Hematopoietic multipotent progenitor cell treated with erythropoietin and hydrocortisone succinate and interleukin-3 and kit ligand, for 6 days (in vitro differentiated cells): ENCODE measurements around the gene CARD6.
A peak's percentile ranks its signal among the peaks of the same experiment; 100 is the strongest.
"Not testable (repeated sequence)": the region's sequence is repeated elsewhere in the genome, so short reads cannot be mapped to it uniquely, and the experiment has no call there.

Source experiments
- DNase-seq: peaks from one replicate; pipeline ENCODE4 v3.0.0-alpha.2; 2015

CARD6 gene

DNA sequence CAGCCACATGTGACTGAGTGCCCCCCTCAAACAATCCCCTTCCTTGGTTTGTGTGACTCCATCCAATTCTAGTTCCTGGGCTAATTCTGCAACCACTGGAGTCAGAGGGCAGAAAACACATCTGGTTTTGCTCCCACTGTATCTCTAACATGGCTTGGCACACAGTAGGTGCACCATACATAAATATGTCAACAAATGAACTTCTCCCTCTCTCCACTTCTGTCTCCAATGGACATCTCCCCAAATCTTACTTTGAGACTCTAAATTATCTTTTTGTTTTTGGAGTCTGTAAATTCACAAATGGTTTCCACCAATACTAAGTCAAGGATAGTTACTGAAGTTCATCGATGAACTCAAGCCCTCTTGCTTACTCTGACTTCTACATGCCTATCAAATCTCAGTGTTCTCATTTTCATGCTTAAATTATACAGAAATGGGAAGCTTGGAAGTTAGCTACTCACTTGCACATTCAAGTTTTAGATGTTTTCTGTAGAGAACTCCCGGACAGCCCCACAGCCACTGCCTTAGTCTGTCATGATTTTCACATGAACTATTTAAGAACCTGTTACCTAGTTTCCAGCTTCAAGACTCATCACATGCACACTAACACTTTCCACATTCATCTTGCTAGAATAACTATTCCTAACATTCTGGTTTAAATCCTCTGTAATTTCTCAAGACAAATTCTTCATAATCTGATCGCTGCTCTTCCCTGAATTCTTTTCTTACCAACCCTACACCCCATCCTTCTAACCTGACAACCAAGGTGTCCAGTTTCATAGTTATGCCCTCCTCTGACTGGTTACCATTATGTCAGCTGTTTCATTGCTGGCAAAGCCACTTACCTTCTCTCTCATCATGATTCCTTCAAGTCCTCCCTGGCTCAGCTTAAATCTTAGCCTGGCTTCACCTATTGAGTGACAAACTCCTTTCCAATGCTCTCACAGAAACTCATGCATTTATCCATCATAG is 12.2 kb upstream of the CARD6 start:
- peak; percentile 30 for DNase-seq

DNA sequence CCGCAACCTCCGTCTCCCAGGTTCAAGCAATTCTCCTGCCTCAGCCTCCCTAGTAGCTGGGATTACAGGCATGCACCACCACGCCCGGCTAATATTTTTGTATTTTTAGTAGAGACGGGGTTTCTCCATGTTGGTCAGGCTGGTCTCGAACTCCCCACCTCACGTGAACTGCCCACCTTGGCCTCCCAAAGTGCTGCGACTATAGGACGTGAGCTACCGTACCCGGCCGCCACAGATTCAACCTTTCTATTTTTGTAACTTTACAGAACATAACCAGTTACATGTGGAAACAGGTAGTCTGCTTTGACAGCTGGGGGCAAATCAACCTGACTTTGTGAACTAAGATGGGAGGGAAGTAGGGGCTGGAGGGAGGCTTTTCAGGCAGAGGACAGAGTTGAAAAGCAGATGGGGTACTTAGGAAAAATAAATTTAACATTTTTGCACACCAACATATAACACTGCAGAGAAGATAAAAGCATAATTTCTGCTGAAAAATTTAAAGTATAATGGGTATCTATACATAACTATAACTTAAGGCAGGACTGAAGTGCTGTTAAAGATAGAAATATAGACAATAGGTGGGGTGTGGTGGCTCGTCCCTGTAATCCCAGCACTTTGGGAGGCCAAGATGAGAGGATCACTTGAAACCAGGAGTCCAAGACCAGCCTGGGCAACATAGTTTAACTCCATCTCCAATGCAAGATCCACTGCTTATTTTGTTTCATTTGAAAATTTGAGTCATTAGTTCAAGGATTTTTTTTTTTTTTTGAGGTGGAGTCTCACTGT is 11.2 kb upstream of the CARD6 start:
- DNase-seq: no peak

DNA sequence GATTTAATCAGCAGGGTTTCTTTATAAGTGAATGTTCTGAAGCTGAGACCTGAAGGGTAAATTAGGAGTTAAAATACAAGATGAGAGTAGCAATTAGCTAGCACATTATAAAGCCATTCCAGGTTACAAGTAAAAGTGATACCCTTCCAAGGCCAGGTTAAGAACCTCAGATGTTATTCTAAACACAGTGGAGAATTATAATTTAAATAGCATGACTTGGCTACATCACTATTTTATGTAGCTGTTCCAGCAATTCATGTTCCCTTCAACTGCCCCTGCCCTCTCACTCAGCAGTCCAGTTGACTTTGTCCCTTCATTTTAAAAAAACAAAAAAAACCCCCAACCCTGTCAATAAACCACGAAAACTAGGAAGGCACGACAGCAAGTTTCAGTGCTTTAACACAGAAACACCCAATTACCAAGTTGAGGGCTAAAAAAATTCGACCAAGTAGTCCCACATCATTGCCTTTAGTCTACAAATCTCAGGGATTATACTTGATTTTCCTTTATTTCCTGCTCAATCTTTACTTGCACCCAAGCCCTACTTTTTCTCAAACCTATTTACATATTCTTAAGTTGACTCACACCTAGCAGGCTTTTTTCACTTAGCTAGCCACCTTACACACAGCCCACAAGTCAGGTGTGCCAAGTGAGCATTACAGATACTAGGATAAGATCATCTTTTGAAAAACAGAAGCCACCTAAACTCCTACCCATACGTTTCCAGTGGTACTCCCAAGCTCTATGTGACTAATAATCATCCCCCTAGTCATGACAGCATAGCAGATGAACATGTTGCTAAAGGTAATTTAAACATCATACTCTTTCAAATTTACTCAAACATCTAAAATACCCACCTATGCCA is 9.6 kb upstream of the CARD6 start:
- no peak for DNase-seq

DNA sequence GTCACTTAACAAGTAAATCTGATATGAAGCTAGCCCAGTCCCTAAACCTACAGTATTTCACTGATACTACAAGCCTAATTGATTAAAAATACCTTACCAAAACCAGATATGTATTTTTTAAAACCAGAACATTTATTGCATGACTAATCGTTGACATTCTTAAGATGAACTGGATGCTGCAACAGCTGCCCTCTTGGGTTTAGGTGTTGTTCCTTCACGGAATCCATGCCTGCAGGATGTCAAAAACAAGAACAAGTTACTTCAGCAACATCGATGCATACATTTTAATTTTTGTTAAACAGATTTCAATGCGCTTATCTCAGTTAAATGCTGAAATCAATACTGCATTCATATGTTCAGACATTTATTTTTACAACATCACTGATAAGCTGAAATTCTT is 8.8 kb upstream of the CARD6 start:
- DNase-seq: no peak

DNA sequence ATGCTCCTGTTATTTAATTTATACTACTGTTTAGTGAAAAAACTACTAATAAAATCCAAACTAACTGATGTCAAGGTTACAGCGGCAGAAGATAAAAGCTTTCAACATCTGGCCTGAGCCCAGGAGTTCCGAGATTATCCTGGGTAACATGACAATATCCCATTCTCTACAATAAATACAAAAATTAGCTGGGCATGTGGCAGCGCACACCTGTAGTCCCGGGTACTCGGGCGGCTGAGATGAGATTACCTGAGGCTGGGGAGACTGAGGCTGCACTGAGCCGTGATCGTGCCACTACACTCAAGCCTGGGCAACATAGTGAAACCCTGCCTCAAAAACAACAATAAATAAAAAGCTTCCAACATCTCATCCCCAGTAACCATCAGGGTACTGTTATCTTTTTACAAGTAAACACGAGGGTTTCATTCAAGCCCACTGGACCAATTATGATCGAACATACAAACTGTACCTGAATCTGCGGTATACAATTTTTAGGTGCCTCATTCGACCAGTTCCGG is 7.4 kb upstream of the CARD6 start:
- no peak for DNase-seq

DNA sequence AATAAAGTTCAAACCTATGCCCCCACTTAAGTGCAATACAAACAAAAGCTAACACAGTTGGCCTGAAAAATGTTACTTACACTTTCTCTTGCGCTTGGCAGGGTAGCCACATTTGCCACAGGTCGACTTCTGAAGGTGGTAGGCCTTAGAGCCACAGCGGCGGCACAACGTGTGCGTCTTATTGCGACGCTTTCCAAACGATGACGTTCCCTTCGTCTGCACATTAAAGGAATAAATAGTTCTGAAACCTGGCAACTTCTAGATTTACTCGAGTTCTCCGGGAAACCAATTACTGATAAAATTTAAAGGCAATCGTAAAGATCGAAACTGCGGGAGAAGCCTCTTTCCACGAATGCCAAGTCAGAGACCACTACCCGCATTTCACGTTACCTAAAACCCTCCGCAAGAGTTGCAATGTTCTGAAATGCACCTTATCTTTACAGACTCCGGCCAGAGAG is 6.7 kb upstream of the CARD6 start:
- peak; percentile 64 for DNase-seq

DNA sequence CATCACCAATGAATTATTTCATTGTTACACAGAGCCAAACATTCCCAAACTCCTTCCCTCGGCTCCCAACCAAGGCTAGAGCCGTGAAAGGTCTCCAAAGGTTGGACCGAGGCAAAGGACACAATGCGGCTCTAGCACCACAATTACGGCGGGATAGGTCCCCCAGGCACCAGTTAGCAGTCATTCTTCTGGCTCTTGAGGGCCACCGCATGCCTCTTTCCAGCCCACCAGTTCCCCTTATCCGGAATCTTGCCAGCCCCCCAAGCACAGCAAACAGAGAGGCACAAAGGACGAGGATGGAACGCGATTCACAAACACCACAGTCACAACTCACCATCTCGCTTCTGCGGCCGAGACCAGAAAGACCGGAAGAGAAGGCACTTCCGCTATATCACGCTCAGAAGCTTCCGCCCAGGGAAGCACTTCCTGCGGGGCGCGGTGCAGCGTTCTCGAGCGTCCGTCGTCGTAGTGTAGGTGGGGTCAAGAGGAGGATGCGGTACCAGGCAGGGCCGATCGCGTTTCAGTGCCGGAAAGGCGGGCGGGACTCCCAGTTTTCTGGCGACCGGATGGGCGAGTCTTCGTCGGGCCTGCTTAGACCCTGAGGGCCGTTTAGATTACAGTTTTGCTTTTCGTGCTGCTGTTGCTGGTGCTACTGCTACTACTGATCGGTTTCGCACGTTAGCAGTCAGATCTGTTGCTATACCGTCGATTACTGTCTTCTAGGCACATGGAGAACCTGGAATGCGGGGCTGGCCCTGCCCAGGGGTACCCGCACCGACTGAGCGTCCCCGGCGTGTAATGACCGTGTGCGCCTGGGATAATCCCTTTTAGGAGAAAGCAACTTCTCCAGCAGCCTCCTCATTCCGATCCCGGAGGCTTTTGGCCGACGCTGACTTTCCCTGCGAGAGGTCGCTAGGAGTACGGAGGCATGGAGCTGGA is 6.0 kb upstream of the CARD6 start, which contains the start of gene RPL37:
Gene RPL37 (minus strand): TSS at position 374 of the 939 bp plus-strand sequence. CDS start 37 bp downstream, at position 337.
- peak; percentile 99 for DNase-seq

DNA sequence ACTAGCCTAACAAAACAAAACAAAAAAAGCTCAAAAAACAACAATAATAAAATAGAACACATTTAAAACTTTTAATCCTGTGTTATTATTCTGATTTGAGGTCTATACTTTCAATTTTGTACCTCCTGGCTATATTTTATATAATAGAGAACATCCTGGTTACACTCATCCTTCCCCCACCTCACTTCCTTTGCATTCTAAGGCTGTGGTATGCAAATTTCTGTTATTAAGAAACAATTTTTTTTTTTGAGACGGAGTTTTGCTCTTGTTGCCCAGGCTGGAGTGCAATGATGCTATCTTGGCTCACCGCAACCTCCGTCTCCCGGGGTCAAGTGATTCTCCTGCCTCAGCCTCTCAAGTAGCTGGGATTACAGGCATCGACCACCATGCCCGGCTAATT is 3.1 kb upstream of the CARD6 start:
- DNase-seq: no peak

DNA sequence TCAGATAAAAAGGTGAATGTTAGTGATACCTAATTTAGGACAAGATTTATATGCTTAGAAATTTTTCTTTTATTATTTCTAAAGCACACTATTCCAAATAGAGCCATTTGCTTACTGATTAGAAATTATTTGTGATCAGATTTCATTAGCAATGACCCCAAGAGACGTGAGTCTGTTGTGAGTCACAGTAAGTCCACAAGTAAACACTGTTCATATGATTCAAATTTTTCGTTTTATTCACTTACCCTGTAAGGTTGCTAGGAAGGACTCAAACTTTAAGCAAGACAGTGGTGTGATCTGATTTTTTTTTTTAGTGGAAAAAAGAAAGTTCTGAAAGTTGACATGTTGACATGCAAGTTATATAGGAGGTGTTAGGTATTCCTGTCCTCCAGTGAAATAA is 1.2 kb downstream of the CARD6 start:
- DNase-seq: no peak

DNA sequence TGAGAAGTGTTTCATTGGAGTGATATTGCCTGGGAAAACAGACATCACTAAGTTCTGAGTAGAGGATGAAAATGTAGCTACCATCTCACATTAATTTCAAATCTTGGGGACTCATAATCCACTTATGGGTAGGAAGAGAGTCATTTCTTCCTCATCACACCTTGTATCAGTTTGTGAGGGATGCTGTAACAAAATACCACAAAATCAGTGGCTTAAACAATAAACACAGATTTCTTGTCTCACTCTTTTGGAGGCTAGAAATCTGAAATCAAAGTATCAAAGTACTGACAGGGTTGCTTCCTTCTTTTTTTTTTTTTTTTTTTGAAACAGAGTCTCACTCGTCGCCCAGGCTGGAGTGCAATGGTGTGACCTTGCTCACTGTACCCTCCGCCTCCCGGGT is 3.4 kb downstream of the CARD6 start:
- DNase-seq: no peak

DNA sequence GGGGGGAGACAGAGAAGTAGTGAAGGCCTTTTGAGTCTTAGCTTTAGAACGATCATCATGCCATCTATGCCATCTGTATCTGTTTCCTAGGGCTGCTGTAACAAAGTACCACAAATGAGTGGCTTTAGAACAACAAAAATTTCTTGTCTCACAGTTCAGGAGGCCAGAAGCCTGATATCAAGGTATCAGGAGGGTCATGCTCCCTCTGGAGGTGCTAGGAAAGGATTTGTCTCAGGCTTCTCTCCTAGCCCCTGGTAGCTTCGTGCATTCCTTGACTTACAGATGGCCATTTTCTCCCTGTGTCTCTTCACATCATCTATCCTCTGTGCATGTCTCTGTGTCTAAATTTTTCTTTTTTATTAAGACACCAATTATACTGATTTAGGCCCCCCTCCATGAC is 5.2 kb downstream of the CARD6 start:
- no peak for DNase-seq

DNA sequence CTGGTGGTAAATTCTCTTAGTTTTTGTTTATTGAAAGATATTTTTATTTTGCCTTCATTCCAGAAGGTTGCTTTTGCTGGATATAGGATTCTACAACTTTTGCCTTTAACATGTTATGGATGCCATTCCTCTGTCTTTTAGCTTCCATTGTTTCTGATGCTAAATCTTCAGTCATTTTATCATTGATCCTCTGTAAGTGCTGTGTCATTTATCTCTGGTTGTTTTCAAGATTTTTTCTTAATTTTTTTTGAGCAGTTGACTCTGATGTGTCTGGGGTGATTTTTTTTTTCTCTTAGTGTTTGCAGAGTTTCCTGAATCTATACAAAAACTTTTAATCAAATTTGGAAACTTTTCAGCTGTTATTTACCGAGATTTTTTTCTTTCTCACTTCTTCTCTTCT is 6.4 kb downstream of the CARD6 start:
- DNase-seq: no peak

DNA sequence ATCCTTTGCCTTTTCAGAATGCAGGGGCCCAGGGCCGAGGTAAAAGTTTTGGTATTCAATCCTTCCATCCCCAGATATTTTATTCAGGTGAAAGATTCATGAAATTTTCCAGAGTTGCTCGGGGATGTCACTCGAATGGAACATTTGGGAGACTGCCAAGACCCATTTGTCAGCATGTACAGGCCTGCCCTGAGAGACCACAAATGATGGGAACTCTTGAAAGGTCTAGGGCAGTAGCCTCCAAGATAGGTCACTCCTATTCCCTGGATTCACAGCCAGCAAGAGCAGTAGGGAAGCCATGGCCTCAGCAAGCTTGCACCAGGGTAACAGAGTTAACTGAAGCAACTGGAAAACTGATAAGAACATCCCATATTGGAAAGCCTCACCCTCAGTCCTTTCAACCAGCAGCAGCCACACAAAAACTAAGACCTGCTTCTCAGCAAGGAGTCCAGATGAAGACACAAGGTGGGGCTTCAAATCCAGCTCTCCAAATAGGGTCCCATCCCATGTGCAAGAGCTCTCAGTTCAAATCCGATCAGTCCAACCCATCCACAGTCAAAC is 12.5 kb downstream of the CARD6 start:
- no peak for DNase-seq

DNA sequence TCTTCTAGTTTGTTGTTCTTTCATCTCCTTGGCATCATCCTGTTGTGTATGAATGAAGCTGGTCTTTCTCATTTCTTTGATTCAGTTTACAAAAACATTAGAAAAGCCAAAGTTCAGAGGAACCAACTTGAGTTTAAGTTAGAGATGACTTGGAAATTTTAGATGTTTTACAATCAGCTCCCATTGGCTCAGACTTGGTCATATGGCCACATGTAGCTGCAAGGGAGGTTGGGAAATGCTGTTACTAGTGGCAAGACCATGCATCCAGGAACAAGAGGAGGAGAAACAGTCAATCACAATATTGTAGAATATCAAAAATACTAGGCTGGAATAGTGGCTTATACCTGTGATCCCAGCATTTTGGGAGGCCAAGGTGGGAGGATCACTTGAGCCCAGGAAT is 19.5 kb downstream of the CARD6 start:
- no peak for DNase-seq

DNA sequence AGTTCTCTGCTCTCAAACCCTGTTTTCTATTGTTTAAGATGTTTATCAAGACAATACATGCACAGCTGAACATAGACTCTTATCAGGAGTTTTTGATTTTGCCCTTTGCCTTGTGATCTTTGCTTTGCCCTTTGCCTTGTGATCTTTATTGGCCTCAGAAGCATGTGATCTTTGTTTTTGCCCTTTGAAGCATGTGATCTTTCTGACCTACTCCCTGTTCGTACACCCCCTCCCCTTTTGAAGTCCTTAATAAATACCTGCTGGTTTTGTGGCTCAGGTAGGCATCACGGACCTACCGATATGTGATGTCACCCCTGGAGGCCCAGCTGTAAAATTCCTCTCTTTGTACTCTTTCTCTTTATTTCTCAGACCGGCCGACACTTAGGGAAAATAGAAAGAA is 23.8 kb downstream of the CARD6 start:
- DNase-seq: not testable (repeated sequence)

DNA sequence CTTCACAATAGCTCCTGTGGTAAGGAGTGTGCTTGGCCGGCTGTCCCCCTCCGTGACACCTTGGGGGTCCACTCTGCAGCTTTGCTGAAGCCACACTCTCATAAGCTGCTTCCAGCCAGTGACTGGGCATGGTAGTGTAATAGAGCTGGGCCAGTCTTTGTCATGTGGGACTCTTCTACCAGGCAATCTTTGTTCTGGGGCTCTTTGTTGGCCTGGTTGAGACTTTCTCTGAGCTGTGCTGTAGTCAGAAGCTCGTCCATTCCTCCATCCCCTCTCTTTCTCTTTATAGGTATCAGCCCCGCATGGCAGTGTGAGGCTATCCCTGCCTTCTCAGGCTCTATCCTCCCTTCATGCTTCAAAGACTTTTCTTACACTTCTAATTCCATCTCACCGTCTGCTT is 25.7 kb downstream of the CARD6 start:
- DNase-seq: no peak

DNA sequence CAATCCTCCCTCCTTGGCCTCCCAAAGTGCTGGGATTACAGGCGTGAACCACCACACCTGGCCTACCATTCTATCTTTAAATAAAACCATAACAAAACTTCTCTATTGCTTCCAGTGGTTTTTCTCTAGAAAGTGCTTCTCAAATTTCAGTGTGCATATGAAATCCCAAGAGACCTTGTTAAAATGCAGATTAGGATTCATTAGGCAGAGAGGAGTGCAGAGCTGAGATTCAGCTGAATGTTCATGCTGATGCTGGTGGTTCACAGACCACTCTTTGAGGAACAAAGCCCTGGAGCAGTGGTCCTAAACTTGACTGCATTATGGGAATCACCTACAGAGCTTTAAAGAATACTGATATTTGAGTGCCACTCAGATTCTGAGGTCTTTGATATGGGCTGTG is 28.2 kb downstream of the CARD6 start:
- DNase-seq: no peak

DNA sequence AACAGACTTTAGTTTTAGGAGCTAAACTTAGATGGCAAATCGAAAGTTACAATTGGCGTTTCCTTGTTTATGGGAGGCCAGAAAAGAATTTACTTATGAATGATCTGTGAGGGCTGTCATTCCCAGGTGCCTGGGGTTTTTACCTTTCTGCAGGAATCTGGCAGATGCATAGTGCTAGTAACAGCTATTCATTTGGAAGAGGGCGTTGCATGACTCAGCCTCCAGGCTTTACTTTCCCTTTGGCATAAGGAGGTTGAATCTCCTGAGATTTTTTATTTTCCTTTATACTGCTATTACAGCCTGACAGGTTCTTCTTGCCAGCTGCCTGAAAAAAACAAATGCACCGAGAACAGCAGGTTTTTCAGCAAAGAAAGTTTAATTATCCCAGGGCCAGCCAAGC is 30.0 kb downstream of the CARD6 start:
- no peak for DNase-seq

DNA sequence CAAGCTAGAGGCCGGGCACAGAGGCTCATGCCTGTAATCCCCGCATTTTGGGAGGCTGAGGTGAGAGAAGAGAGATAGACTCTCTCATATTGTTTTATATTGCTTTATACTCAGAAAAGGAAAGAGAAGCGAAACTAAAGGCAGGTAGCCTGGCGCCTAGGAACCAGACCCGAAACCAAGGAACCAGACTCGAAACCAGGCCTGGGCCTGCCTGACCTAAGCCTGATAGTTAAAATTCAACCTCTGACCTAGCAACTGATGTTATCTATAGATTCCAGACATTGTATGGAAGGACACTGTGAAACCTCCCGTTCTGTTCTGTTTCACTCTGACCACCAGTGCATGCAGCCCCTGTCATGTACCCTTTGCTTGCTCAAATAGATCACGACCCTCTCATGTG is 31.1 kb downstream of the CARD6 start:
- not testable (repeated sequence) for DNase-seq

DNA sequence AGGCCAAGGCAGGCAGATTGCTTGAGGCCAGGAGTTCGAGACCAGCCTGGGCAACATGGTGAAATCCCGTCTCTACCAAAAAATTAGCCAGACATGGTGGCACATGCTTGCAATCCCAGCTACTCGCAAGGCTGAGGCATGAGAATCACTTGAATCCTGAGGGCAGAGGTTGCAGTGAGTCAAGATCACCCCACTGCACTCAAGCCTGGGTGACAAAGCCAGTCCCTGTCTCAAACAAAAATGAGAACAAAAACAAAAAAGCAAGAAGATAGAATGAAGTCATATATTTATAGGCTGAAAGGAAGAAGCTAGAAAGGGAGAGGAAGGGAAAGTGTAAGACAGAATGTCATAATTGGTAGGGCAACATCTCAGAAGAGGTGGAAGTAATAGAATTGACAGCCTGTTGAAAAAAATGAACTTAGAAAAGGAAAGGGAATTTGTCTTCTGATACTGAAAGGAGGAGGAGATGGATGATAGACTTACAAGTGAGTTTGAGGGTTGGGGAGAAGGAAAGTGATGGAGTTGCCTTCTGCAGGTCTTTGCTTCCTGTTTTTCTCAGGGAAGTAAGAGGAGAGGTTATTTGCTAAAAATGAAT is 32.2 kb downstream of the CARD6 start:
- DNase-seq: no peak

DNA sequence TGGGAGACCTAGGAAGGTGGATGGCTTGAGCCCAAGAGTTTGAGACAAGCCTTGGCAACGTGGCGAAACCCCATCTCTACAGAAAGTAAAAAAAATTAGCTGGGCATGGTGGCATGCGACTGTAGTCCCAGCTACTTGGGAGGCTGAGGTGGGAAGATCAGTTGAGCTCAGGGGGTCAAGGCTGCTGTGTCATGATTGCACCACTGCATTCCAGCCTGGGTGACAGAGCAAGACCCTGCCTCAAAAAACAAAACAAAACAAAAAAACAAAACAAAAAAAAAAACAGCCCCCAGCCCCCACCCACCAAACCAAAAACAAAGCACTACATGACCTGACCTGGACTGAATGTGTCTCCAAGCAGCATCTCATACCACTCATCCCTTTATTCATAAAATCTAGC is 34.8 kb downstream of the CARD6 start:
- no peak for DNase-seq
